ENCODE results near the gene PDE9A. TPM values are rescaled to one million over a fixed set of nuclear protein-coding genes. Genes with fewer than 3 reads are reported as not detected.

The PDE9A gene
- total and polyA plus RNA-seq, 2 of the 4 experiments (the other 2 are of a cell fraction), result 0.89 to 0.90 TPM

DNA sequence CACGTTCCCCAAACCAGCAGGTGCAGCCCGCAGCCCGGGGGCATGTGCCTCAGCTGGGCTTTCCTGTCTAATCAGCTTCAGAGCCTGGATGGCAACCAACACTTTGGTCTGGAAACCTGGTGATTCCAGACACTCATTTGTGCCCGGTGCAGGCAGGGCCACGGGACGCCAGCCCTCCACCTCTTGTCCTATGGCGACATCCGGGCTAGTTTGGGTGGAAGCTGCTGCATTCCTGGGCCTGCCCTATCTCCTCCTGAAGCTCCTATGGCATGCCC lies 114.1 kb downstream of the PDE9A start:
- H3K9me1 ChIP-seq (ENCODE audit: insufficient read depth, low read length), result peaks cover 6% of the 10 kb centered on the region; the same call in 1 of the 2 replicates
- no peak overlapping the region for H3K4me3 ChIP-seq (ENCODE audit: insufficient read depth, low read depth, low read length)
- H3K18ac ChIP-seq (ENCODE audit: low read depth, low read length), result no peak overlapping the region
- no peak overlapping the region for H2BK20ac ChIP-seq (ENCODE audit: low read depth, low read length)
- DNase-seq (no peak), ATAC-seq (ENCODE audit: low read depth) (no peak)
- no peak overlapping the region for H2BK5ac ChIP-seq (ENCODE audit: low read depth, low read length, poor library complexity, severe bottlenecking)
- TF ChIP-seq CEBPB (IDR thresholded peaks at IDR 0.05; ENCODE audit: low read depth, low read length) (no peak), MXI1 (IDR thresholded peaks at IDR 0.05; ENCODE audit: borderline replicate concordance, low read depth, low read length) (no peak), NFE2L2 (IDR thresholded peaks at IDR 0.05; ENCODE audit: low read depth, low read length) (no peak), RFX5 (IDR thresholded peaks at IDR 0.05; ENCODE audit: low read depth, low read length) (no peak), MAFK (IDR thresholded peaks at IDR 0.05; ENCODE audit: low read depth, low read length) (no peak), RAD21 (IDR thresholded peaks at IDR 0.05; ENCODE audit: low read length) (no peak), POLR2A (IDR thresholded peaks at IDR 0.05; ENCODE audit: low read depth, low read length) (no peak), RCOR1 (IDR thresholded peaks at IDR 0.05; ENCODE audit: insufficient replicate concordance, low read length) (no peak)
- TF ChIP-seq, protein P1, sequence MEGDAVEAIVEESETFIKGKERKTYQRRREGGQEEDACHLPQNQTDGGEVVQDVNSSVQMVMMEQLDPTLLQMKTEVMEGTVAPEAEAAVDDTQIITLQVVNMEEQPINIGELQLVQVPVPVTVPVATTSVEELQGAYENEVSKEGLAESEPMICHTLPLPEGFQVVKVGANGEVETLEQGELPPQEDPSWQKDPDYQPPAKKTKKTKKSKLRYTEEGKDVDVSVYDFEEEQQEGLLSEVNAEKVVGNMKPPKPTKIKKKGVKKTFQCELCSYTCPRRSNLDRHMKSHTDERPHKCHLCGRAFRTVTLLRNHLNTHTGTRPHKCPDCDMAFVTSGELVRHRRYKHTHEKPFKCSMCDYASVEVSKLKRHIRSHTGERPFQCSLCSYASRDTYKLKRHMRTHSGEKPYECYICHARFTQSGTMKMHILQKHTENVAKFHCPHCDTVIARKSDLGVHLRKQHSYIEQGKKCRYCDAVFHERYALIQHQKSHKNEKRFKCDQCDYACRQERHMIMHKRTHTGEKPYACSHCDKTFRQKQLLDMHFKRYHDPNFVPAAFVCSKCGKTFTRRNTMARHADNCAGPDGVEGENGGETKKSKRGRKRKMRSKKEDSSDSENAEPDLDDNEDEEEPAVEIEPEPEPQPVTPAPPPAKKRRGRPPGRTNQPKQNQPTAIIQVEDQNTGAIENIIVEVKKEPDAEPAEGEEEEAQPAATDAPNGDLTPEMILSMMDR (conservative IDR thresholded peaks at IDR 0.05; ENCODE audit: low read depth, low read length), result no peak
- TF ChIP-seq, protein P2, sequence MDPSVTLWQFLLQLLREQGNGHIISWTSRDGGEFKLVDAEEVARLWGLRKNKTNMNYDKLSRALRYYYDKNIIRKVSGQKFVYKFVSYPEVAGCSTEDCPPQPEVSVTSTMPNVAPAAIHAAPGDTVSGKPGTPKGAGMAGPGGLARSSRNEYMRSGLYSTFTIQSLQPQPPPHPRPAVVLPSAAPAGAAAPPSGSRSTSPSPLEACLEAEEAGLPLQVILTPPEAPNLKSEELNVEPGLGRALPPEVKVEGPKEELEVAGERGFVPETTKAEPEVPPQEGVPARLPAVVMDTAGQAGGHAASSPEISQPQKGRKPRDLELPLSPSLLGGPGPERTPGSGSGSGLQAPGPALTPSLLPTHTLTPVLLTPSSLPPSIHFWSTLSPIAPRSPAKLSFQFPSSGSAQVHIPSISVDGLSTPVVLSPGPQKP (IDR thresholded peaks at IDR 0.05; ENCODE audit: borderline replicate concordance, low read depth, low read length), result no peak
- TF ChIP-seq, protein P3, sequence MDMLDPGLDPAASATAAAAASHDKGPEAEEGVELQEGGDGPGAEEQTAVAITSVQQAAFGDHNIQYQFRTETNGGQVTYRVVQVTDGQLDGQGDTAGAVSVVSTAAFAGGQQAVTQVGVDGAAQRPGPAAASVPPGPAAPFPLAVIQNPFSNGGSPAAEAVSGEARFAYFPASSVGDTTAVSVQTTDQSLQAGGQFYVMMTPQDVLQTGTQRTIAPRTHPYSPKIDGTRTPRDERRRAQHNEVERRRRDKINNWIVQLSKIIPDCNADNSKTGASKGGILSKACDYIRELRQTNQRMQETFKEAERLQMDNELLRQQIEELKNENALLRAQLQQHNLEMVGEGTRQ (IDR thresholded peaks at IDR 0.05; ENCODE audit: low read depth, low read length), result no peak
- H2AK9ac ChIP-seq (replicated peaks; ENCODE audit: low read depth, low read length, poor library complexity), result no peak overlapping the region
- no peak overlapping the region for H2AK5ac ChIP-seq (ENCODE audit: low read depth, low read length)
- 83% methylated on average over 3 of the region's 8 CpGs; no CpG with 5 or more reads in 1 of the 2 experiments for WGBS, 2 experiments (ENCODE audit: extremely low coverage in 2 of 2, insufficient read length in 1 of 2)
- no peak overlapping the region for H3K27ac ChIP-seq (ENCODE audit: insufficient read depth, low read length)
- H3K4me2 ChIP-seq (ENCODE audit: low read depth, low read length), result no peak overlapping the region
- dilution Hi-C loops (cut with HindIII; ENCODE audit: low sequenced_read_pairs, unreplicated experiment) (no loop called here), intact Hi-C loops (cut with micrococcal nuclease) (no loop called here), in situ Hi-C loops (cut with MboI; ENCODE audit: low sequenced_read_pairs) (loop anchor here (25.0 kb wide), 1 partner anchor 95 kb away; no protein-coding TSS in a partner anchor)
- no peak overlapping the region for H2AFZ ChIP-seq (replicated peaks; ENCODE audit: low read length, poor library complexity)
- ChIA-PET POLR2A (ENCODE audit: unreplicated experiment) (no interaction called here), CTCF (no interaction called here)
- no peak overlapping the region for H3K14ac ChIP-seq (replicated peaks; ENCODE audit: low read depth, low read length)
- H3K23ac ChIP-seq (ENCODE audit: low read depth, low read length), result no peak overlapping the region
- H3K4ac ChIP-seq (ENCODE audit: low read depth, low read length), result no peak overlapping the region
- H4K5ac ChIP-seq (ENCODE audit: low read depth, low read length), result no peak overlapping the region
- BruUV-seq (replicated peaks), result no TSS peak
- no peak overlapping the region for H4K91ac ChIP-seq (ENCODE audit: insufficient read depth, low read depth, low read length)
- H3K36me3 ChIP-seq (ENCODE audit: control insufficient read depth, insufficient read depth, low read length), result peaks cover 9% of the 10 kb centered on the region; the same call in 1 of the 2 replicates
- H3K27me3 ChIP-seq (ENCODE audit: control insufficient read depth, insufficient read depth, low read length), result no peaks in the 10 kb centered on the region
- H4K8ac ChIP-seq (ENCODE audit: low read depth in 2 of 2, low read length in 2 of 2), result no peak overlapping the region
- no peaks in the 10 kb centered on the region; the same call in 1 of the 2 replicates for H4K20me1 ChIP-seq (ENCODE audit: insufficient read depth, low read length)
- no peaks in the 10 kb centered on the region for H3K79me1 ChIP-seq (ENCODE audit: low read depth in 1 of 2, low read length in 2 of 2)
- H2BK15ac ChIP-seq (ENCODE audit: low read depth, low read length), result no peak overlapping the region
- H3K9ac ChIP-seq (ENCODE audit: low read depth, low read length), result no peak overlapping the region
- no peaks in the 10 kb centered on the region for H3K4me1 ChIP-seq (ENCODE audit: control insufficient read depth, insufficient read depth, low read length)
- no peak overlapping the region for H2BK120ac ChIP-seq (ENCODE audit: low read depth, low read length)
- H3K56ac ChIP-seq (ENCODE audit: extremely low read depth, insufficient read depth, low read length), result no peak overlapping the region
- H3K9me3 ChIP-seq (ENCODE audit: control insufficient read depth, insufficient read depth, low read length), result no peaks in the 10 kb centered on the region
